Caco-2 (cell line): Measurements from ENCODE around the gene USP44. TPM values are rescaled to one million over a fixed set of nuclear protein-coding genes. Genes with fewer than 3 reads are reported as not detected.

Experiments used
- BruUV-seq: library from RNA; stranded (reverse); fragments of 400-500 nt; replicated peaks from 2 replicates; lab custom pipeline; 2021; lab: Mats Ljungman, UMichigan
- CTCF ChIA-PET: fragments of 300-600 bp; sonication (Branson Sonifier 250); formaldehyde crosslinking; loops from one replicate; lab custom pipeline; 2022; ENCODE audit warnings: antibody characterized with exemption; lab: Charles Lee
- POLR2A ChIA-PET: fragments of 300-600 bp; sonication (Branson Sonifier 250); formaldehyde crosslinking; loops from one replicate; lab custom pipeline; 2022; ENCODE audit warnings: antibody characterized with exemption; lab: Charles Lee
- DNase-seq, 2 experiments: peaks; one replicate each; pipeline versions ENCODE4 v3.0.0 to v3.0.0-alpha.2; 2020 to 2022
- H3K27me3 ChIP-seq: replicated peaks from 2 replicates; pipeline ENCODE4 v1.6.0; 2011; ENCODE audit warnings: low read length; ENCODE audit not compliant: control insufficient read depth, insufficient read depth
- H3K36me3 ChIP-seq: 2 replicates; pipeline ENCODE4 v1.5.1; 2011; ENCODE audit warnings: low read length; ENCODE audit not compliant: control insufficient read depth, insufficient read depth
- H3K4me1 ChIP-seq: fragments of 250-450 bp; sonication (Bioruptor Pico); 2 replicates; pipeline ENCODE4 v1.5.1; 2020; ENCODE audit warnings: mild to moderate bottlenecking
- H3K4me3 ChIP-seq: 2 replicates; pipeline ENCODE4 v1.5.1; 2011; ENCODE audit warnings: low read depth, mild to moderate bottlenecking, control low read depth, low read length
- H3K9me3 ChIP-seq: fragments of 250-450 bp; sonication (Bioruptor Pico); 2 replicates; pipeline ENCODE4 v1.5.1; 2020; ENCODE audit warnings: mild to moderate bottlenecking, moderate library complexity
- H3K27ac Mint-ChIP-seq: one replicate; pipeline ENCODE4 v1.8.0; 2022; ENCODE audit warnings: mixed read lengths; ENCODE audit not compliant: unreplicated experiment
- H3K27me3 Mint-ChIP-seq: one replicate; pipeline ENCODE4 v1.8.0; 2022; ENCODE audit warnings: mixed read lengths; ENCODE audit not compliant: insufficient read depth, unreplicated experiment
- H3K36me3 Mint-ChIP-seq: one replicate; pipeline ENCODE4 v1.8.0; 2022; ENCODE audit warnings: mild to moderate bottlenecking, mixed read lengths; ENCODE audit not compliant: insufficient read depth, unreplicated experiment
- H3K4me1 Mint-ChIP-seq: one replicate; pipeline ENCODE4 v1.8.0; 2022; ENCODE audit warnings: low read depth, mixed read lengths; ENCODE audit not compliant: unreplicated experiment
- H3K4me3 Mint-ChIP-seq: one replicate; pipeline ENCODE4 v1.8.0; 2022; ENCODE audit warnings: mild to moderate bottlenecking, moderate library complexity, mixed read lengths; ENCODE audit not compliant: unreplicated experiment
- H3K9me3 Mint-ChIP-seq: one replicate; pipeline ENCODE4 v1.8.0; 2022; ENCODE audit warnings: mixed read lengths; ENCODE audit not compliant: unreplicated experiment
- intact Hi-C: fragments of 100-400 bp; cut with micrococcal nuclease; formaldehyde crosslinking; loops from one replicate; pipeline ENCODE4 v1.10.0; 2022; ENCODE audit not compliant: unreplicated experiment
- total RNA-seq: library from RNA; stranded (reverse); gene quantifications from 2 replicates; pipeline ENCODE4 v1.2.3, GENCODE V29; 2022
- TF ChIP-seq, protein P1 (sequence below), 2 experiments: fragments of 200-600 bp in 1 of 2; IDR thresholded peaks; 1 replicate in 1 of 2; 2 replicates in 1 of 2; pipeline versions ENCODE4 v1.5.1 to v1.8.0; 2011 to 2022; ENCODE audit warnings: antibody characterized with exemption in 1 of 2, control low read depth in 1 of 2, inconsistent platforms in 1 of 2, low read depth in 1 of 2, low read length in 1 of 2, mild to moderate bottlenecking in 1 of 2, moderate library complexity in 1 of 2; ENCODE audit not compliant: insufficient read depth in 1 of 2, severe bottlenecking in 1 of 2, unreplicated experiment in 1 of 2

The USP44 gene
- total RNA-seq, 1 experiment from 2014 or later = 0.14 TPM

DNA sequence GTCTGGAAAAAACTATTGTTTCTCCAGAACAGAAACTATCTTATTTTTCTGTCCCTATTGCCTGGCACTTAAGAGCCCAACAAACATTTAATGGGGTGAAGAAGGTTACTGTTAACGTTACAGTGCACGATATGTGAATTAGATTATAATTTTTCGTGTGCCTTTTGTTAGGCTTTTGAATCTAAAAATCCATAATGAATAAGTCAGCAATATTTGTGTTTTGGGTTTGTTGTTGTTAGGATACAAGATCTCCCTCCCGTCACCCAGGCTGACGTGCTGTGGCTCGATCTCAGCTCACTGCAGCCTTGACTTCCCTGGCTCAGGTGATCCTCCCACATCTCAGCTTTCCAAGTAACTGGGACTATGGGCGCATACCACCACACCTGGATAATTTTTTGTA lies 69.4 kb downstream of the USP44 start:
- Histone ChIP-seq H3K27me3 (no peaks in the 10 kb centered on the region), H3K9me3 (no peaks in the 10 kb centered on the region), H3K4me3 (no peak overlapping the region), H3K36me3 (no peaks in the 10 kb centered on the region; the same call in 1 of the 2 replicates), H3K4me1 (no peaks in the 10 kb centered on the region)
- no peaks in the 10 kb centered on the region for H3K9me3 Mint-ChIP-seq
- BruUV-seq = no TSS peak
- H3K27me3 Mint-ChIP-seq = no peaks in the 10 kb centered on the region
- POLR2A ChIA-PET = no interaction called here
- CTCF ChIA-PET = no interaction called here
- peaks cover 86% of the 10 kb centered on the region for H3K36me3 Mint-ChIP-seq
- DNase-seq = no peak
- no peak overlapping the region for H3K4me3 Mint-ChIP-seq
- intact Hi-C loops = no loop called here
- TF ChIP-seq, protein P1, sequence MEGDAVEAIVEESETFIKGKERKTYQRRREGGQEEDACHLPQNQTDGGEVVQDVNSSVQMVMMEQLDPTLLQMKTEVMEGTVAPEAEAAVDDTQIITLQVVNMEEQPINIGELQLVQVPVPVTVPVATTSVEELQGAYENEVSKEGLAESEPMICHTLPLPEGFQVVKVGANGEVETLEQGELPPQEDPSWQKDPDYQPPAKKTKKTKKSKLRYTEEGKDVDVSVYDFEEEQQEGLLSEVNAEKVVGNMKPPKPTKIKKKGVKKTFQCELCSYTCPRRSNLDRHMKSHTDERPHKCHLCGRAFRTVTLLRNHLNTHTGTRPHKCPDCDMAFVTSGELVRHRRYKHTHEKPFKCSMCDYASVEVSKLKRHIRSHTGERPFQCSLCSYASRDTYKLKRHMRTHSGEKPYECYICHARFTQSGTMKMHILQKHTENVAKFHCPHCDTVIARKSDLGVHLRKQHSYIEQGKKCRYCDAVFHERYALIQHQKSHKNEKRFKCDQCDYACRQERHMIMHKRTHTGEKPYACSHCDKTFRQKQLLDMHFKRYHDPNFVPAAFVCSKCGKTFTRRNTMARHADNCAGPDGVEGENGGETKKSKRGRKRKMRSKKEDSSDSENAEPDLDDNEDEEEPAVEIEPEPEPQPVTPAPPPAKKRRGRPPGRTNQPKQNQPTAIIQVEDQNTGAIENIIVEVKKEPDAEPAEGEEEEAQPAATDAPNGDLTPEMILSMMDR (IDR thresholded peaks at IDR 0.05; ENCODE audit: insufficient read depth in 1 of 2, low read depth in 1 of 2, low read length in 1 of 2, severe bottlenecking in 1 of 2, unreplicated experiment in 1 of 2) = no peak
- H3K4me1 Mint-ChIP-seq = peaks cover 9% of the 10 kb centered on the region
- no peak overlapping the region for H3K27ac Mint-ChIP-seq

DNA sequence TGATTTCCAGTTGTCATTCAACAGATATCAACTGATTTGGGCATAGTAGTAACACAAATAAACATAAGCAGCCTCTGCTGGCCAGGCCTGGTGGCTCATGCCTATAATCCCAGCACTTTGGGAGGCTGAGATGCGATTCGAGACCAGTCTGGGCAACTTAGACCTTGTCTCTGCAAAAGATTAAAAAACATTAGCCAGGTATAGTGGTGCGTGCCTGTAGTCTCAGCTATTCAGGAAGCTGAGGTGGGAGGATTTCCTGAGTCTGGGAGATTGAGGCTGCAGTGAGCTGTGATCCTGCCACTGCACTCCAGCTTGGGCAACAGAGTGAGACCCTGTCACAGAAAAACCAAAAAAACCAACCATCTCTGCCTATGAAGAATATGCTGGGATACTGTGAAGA lies 70.2 kb downstream of the USP44 start:
- peaks cover 86% of the 10 kb centered on the region for H3K36me3 Mint-ChIP-seq
- no peaks in the 10 kb centered on the region for H3K9me3 Mint-ChIP-seq
- H3K4me1 Mint-ChIP-seq = peaks cover 11% of the 10 kb centered on the region
- no peak overlapping the region for H3K27ac Mint-ChIP-seq
- no peak overlapping the region for H3K4me3 ChIP-seq
- TF ChIP-seq, protein P1 (IDR thresholded peaks at IDR 0.05; ENCODE audit: insufficient read depth in 1 of 2, low read depth in 1 of 2, low read length in 1 of 2, severe bottlenecking in 1 of 2, unreplicated experiment in 1 of 2) = no peak
- H3K36me3 ChIP-seq = no peaks in the 10 kb centered on the region; the same call in 1 of the 2 replicates
- no peaks in the 10 kb centered on the region for H3K27me3 ChIP-seq
- ChIA-PET CTCF (interaction anchor here (1.3 kb wide), 1 partner anchor 53 kb away, joined by 3 read pairs; no protein-coding TSS in a partner anchor), POLR2A (no interaction called here)
- no peak for DNase-seq
- intact Hi-C loops = no loop called here
- no TSS peak for BruUV-seq
- no peaks in the 10 kb centered on the region for H3K9me3 ChIP-seq
- H3K4me1 ChIP-seq = no peaks in the 10 kb centered on the region
- no peaks in the 10 kb centered on the region for H3K27me3 Mint-ChIP-seq
- no peak overlapping the region for H3K4me3 Mint-ChIP-seq

DNA sequence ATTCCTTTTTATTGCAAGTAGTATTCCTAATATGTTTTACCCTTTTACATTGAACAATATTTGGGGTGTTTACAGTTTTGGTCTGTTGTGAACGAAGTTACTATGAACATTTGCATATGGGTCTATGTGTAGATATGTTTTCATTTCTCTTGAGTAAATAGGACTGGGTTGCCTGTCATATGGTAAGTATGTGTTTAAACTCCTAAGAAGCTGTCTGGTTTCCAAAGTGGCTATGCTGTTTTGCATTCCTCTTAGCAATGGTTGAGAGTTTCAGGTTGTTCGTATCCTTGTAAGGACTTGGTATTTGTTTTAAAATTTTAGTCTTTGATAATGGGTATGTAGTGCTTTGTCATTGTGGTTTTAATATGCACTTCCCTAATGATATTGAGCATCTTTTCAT lies 71.0 kb downstream of the USP44 start:
- H3K36me3 ChIP-seq = no peaks in the 10 kb centered on the region; the same call in 1 of the 2 replicates
- Mint-ChIP-seq H3K36me3 (peaks cover 86% of the 10 kb centered on the region), H3K27ac (no peak overlapping the region), H3K9me3 (no peaks in the 10 kb centered on the region), H3K4me3 (no peak overlapping the region), H3K4me1 (peaks cover 16% of the 10 kb centered on the region), H3K27me3 (no peaks in the 10 kb centered on the region)
- DNase-seq = no peak
- intact Hi-C loops = no loop called here
- H3K4me1 ChIP-seq = peaks cover 4% of the 10 kb centered on the region; the same call in 1 of the 2 replicates
- TF ChIP-seq, protein P1 (IDR thresholded peaks at IDR 0.05; ENCODE audit: insufficient read depth in 1 of 2, low read depth in 1 of 2, low read length in 1 of 2, severe bottlenecking in 1 of 2, unreplicated experiment in 1 of 2) = no peak
- no peak overlapping the region for H3K4me3 ChIP-seq
- ChIA-PET POLR2A (no interaction called here), CTCF (interaction anchor here (1.3 kb wide), 1 partner anchor 54 kb away, joined by 3 read pairs; no protein-coding TSS in a partner anchor)
- no peaks in the 10 kb centered on the region for H3K9me3 ChIP-seq
- no TSS peak for BruUV-seq
- H3K27me3 ChIP-seq = no peaks in the 10 kb centered on the region
